GM20000 (cell line): ENCODE results near the gene OBSCN.

Experiments
- DNase-seq: peaks from one replicate; pipeline ENCODE4 v3.0.0; 2012; ENCODE audit warnings: low spot score
- CTCF ChIP-seq: IDR thresholded peaks from 2 replicates; pipeline ENCODE4 v1.5.1; 2012; ENCODE audit warnings: mild to moderate bottlenecking, control low read depth; ENCODE audit errors: extremely low read depth, missing control alignments

OBSCN gene

DNA sequence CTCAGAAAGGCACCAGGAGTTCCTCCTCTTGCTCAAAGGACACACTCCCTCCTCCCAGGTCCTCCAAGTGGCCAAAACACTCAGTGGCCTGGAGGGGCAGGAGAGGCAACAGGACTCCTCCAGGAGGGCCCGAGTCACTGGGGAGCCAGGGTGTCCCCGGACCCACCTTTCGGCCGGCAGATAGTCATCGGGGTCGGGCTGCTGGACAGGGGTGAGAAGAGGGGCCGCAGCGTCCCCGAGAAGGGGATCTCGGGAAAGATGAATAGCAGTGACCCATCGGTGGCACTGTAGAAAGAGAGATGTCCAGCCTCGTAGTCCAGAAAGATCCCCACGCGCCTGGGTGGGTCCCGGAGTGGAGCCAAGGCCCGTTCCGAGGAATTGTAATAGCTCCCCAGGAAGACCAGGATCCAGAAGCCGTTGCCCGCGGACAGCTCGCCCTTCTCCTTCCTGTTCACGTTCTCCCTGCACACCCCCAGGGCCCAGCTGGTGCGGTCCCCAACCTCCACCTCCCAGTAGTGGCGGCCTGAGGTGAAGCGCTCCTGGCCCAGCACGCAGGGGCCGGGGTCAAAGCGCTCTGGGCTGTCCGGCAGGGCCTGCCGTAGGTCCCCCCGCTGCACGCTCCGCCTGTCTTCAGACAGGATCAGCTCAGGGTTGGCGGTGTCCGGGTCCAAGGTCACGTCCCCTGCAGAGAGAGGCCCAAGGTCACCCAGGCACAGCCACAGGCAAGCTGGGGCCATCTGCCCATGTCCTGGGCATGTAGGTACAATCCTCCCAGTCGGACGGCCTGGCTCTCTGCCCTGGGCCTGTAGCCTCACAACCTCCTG, 186.9 kb downstream of the OBSCN start:
- no peak for TF ChIP-seq CTCF
- no peak for DNase-seq

DNA sequence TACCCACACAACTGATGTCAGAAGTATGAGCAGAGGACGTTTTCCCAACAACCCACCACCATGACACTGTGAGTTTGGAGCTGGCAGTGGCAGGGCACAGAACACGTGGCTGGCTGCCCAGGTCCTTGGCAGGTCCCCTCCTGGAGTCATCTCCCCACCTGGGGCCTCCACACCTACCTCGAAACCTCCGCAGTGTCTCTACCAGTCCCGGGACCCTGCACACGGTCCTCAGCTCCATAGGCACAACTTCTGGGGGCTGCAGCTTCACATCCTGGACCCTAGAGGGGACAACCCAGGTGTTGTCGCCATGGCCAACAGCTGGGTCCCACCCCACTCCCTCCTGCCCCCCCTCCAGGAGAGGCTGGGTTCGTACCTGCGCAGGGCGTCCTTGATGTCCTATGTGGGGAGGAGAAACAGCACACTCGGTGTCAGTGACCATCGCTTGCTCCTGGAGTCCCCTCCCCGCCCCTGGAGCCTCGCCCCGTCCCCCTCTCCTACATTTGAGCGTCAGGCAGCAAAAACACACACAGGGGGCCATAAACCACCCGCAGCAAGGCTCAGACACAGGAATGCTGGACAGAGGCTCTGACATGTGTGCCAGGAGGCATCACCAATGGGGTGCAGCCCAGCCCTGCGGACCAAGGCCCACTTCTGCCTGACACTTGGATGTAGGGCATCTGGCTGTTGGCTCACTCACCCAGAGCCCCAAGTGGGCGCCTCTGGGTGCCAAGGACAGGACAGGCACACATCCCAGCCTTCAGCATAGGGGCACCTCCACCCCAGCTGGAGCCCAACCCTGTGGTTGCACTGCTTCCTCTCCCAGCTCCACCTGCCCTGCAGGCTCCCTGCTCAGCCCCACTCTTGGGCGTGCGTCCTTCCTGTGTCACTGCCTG, 189.2 kb downstream of the OBSCN start:
- DNase-seq, result no peak

GRCh38 chr1:228397966-228398365, 190.1 kb downstream of the OBSCN start:
- no peak for DNase-seq
- no peak for TF ChIP-seq CTCF

More for the DNA sequence above, 189.2 kb downstream of the OBSCN start:
- TF ChIP-seq CTCF, result no peak

DNA sequence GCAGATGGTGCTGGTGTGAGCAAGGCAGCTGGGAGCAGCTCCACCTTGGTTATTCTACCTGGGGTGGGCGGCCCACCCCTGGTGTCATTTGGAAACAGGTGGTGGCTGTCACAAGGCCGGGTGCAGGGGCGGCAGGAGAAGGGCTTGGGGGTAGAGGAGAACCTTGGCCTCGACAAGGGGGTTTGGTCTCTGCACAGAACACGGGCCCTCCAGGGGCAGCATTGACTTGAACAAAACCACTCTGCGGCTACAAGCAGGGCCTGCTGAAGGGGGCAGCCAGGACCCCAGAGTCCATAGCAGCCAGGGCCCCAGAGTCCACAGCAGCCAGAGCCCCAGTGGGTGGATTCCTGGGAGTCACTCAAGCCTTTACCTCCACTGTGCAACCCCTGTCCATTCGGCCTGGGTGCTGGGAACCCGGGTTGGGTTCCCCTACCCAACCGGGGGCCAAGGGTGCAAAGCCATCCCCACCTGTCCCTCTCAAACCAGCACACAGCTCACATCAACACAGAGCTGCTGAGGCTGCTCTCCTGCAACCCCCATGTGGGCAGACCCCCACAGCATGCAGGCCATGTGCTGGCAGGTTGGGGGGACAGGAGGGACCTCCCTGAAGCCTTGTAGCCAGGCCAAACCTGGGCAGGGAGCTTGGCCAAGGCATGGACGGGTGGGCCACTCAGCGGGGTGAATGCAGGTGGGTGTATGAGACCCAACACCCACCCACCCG, 191.1 kb downstream of the OBSCN start:
- TF ChIP-seq CTCF, result no peak
- no peak for DNase-seq

DNA sequence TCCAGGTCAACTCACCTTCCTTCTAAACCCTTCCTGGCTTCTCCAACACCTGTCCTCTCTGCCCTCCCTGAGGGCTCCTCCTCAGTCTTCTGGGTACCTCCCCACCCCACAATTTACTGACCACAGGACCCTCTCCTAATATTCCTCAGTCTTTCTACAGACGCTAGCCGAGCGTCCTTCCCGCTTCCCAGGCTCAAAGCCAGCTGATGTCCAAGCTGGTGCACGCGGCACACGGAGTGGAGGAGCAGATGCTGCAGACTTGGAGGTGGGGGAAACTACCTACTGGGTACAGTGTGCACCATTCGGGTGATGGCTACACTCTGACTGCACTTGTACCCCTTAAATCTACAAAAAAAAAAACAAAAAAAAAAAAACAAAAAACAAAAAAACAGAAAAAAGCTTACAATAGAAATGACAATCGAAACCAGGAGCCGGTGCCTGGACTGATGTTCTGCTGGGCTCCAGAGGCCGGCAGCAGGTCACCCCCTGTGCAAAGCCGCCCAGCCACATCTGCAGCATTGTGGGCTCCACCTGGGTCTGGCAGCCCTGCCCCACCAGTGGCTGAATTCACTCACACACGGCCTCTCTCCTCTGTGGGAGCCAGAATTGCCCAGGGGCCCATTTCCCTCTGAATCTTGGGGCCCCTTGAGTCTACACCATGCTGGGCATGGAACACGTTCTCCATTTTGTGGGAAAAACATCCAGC, 191.8 kb downstream of the OBSCN start:
- DNase-seq, result no peak
- TF ChIP-seq CTCF, result no peak

DNA sequence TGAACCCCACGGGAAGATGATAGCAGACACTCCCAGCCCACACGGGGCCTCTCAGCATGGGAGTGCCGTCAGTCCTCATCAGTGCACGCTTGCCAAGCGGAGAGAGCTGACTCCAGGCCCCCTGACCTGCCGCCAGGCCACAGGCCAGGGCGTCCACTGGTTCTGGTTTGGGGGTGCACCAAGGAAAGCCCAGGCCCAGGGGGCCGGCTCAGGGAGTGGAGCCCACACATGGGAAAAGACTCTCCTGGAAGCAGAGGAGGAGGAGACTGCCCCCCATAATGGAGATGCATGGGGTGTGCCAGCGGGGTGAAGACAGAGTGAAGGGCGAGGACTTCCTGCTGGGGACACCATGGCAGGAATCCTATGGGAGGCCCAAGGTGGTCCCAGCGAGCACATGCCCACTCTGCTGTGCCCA, 192.4 kb downstream of the OBSCN start:
- TF ChIP-seq CTCF, result no peak
- no peak for DNase-seq
